HG03432 (cell line): Measurements from ENCODE around the gene GGACT.
"Not testable (repeated sequence)": the region's sequence is repeated elsewhere in the genome, so short reads cannot be mapped to it uniquely, and the experiment has no call there.

Experiments used
- ATAC-seq: cut with Tn5 transposase; IDR thresholded peaks from one replicate; pipeline ENCODE4 v1.9.1; 2021; ENCODE audit warnings: mild to moderate bottlenecking, moderate library complexity; ENCODE audit not compliant: unreplicated experiment

GGACT gene

GRCh38 chr13:100588331-100589177 lies at the start of gene GGACT:
GGACT (minus strand) TSS chr13:100588789; CDS start chr13:100532591, 56,198 bp downstream.
- ATAC-seq, result peak; percentile 98

GRCh38 chr13:100637796-100638195 lies 49.2 kb upstream of the GGACT start:
- no peak for ATAC-seq

- ATAC-seq, result no peak
These were observed 48.8 kb upstream of the GGACT start for GRCh38 chr13:100637380-100637779.

GRCh38 chr13:100636441-100636840 lies 47.9 kb upstream of the GGACT start:
- no peak for ATAC-seq

GRCh38 chr13:100636004-100636403 lies 47.4 kb upstream of the GGACT start:
- ATAC-seq, result no peak

GRCh38 chr13:100634696-100635095 lies 46.1 kb upstream of the GGACT start:
- ATAC-seq, result no peak

- no peak for ATAC-seq
These were observed 44.9 kb upstream of the GGACT start for GRCh38 chr13:100633461-100633860.

- no peak for ATAC-seq
These were observed 42.0 kb upstream of the GGACT start for GRCh38 chr13:100630555-100630954.

GRCh38 chr13:100627120-100627519 lies 38.5 kb upstream of the GGACT start:
- ATAC-seq, result no peak

GRCh38 chr13:100625447-100625846 lies 36.9 kb upstream of the GGACT start:
- ATAC-seq, result no peak

- ATAC-seq, result no peak
These were observed 32.2 kb upstream of the GGACT start for GRCh38 chr13:100620792-100621191.

GRCh38 chr13:100619940-100620339 lies 31.4 kb upstream of the GGACT start:
- no peak for ATAC-seq

GRCh38 chr13:100618897-100619296 lies 30.3 kb upstream of the GGACT start:
- not testable (repeated sequence) for ATAC-seq

GRCh38 chr13:100613031-100613430 lies 24.4 kb upstream of the GGACT start:
- ATAC-seq, result no peak

- no peak for ATAC-seq
These were observed 23.3 kb upstream of the GGACT start for GRCh38 chr13:100611678-100612492.

- ATAC-seq, result peak; percentile 21
These were observed 22.1 kb upstream of the GGACT start for GRCh38 chr13:100610391-100611347.

- peak; percentile 95 for ATAC-seq
These were observed 20.3 kb upstream of the GGACT start for GRCh38 chr13:100608906-100609305.

GRCh38 chr13:100608489-100608888 lies 19.9 kb upstream of the GGACT start:
- ATAC-seq, result no peak

GRCh38 chr13:100604918-100605710 lies 16.5 kb upstream of the GGACT start:
- ATAC-seq, result no peak
